HG02973 (cell line): Measurements from ENCODE around the gene GLP1R.

Experiments
- ATAC-seq: cut with Tn5 transposase; IDR thresholded peaks from one replicate; pipeline ENCODE4 v1.9.1; 2021; ENCODE audit warnings: moderate library complexity; ENCODE audit not compliant: unreplicated experiment

The GLP1R gene

GRCh38 chr6:39048481-39049399, at the start of gene GLP1R:
TSS of gene GLP1R (plus strand) at chr6:39048781. CDS start at chr6:39048841, 60 bp downstream.
- ATAC-seq: no peak

GRCh38 chr6:39003072-39003471, 45.5 kb upstream of the GLP1R start:
- no peak for ATAC-seq

GRCh38 chr6:39003492-39003891, 45.1 kb upstream of the GLP1R start:
- ATAC-seq: no peak

- ATAC-seq: no peak
These were observed 43.8 kb upstream of the GLP1R start for GRCh38 chr6:39004801-39005200.

GRCh38 chr6:39005774-39006173, 42.8 kb upstream of the GLP1R start:
- no peak for ATAC-seq

GRCh38 chr6:39007575-39007974, 41.0 kb upstream of the GLP1R start:
- no peak for ATAC-seq

GRCh38 chr6:39008737-39009136, 39.8 kb upstream of the GLP1R start:
- ATAC-seq: no peak

GRCh38 chr6:39009476-39009875, 39.1 kb upstream of the GLP1R start:
- ATAC-seq: no peak

- ATAC-seq: no peak
These were observed 31.6 kb upstream of the GLP1R start for GRCh38 chr6:39016839-39017546.

- no peak for ATAC-seq
These were observed 31.1 kb upstream of the GLP1R start for GRCh38 chr6:39017547-39017880.

GRCh38 chr6:39018103-39018502, 30.5 kb upstream of the GLP1R start:
- no peak for ATAC-seq

GRCh38 chr6:39020136-39020535, 28.4 kb upstream of the GLP1R start:
- ATAC-seq: no peak

GRCh38 chr6:39021041-39021440, 27.5 kb upstream of the GLP1R start:
- no peak for ATAC-seq

- ATAC-seq: no peak
These were observed 26.8 kb upstream of the GLP1R start for GRCh38 chr6:39021779-39022178.

GRCh38 chr6:39026175-39026574, 22.4 kb upstream of the GLP1R start:
- no peak for ATAC-seq

GRCh38 chr6:39029156-39030011, 19.2 kb upstream of the GLP1R start:
- no peak for ATAC-seq

- no peak for ATAC-seq
These were observed 12.9 kb upstream of the GLP1R start for GRCh38 chr6:39035681-39036080.

GRCh38 chr6:39037082-39037508, 11.5 kb upstream of the GLP1R start:
- no peak for ATAC-seq

GRCh38 chr6:39037707-39038106, 10.9 kb upstream of the GLP1R start:
- no peak for ATAC-seq

GRCh38 chr6:39040080-39040673, 8.4 kb upstream of the GLP1R start:
- no peak for ATAC-seq

- no peak for ATAC-seq
These were observed 7.5 kb upstream of the GLP1R start for GRCh38 chr6:39041072-39041471.
